ENCODE measurements around the gene CLEC16A.
"Not testable (repeated sequence)": the region's sequence is repeated elsewhere in the genome, so short reads cannot be mapped to it uniquely, and the experiment has no call there.

The CLEC16A gene

GRCh38 chr16:11219178-11219577, 274.8 kb downstream of the CLEC16A start:
- DNase-seq (ENCODE audit: low read depth, low spot score), result no peak
- H3K4me3 ChIP-seq (ENCODE audit: low read depth, low read length), result no peak overlapping the region
- ChIA-PET POLR2A (no interaction called here), CTCF (interaction anchor here (4.7 kb wide), 1 partner anchor 12 kb away, joined by 21 read pairs; no protein-coding TSS in a partner anchor)
- TF ChIP-seq CTCF (IDR thresholded peaks at IDR 0.05; ENCODE audit: insufficient read depth, low read length, missing control alignments), result no peak

GRCh38 chr16:11220507-11220906, 276.1 kb downstream of the CLEC16A start:
- CTCF ChIA-PET, result interaction anchor here (1.2 kb wide), 1 partner anchor 258 kb away, joined by 3 read pairs; no protein-coding TSS in a partner anchor
- H3K4me3 ChIP-seq (ENCODE audit: low read depth, low read length); DNase-seq (ENCODE audit: low read depth, low spot score); POLR2A ChIA-PET: not testable (repeated sequence)

- POLR2A ChIA-PET, result no interaction called here
- no peak overlapping the region for H3K4me3 ChIP-seq (ENCODE audit: low read depth, low read length)
- TF ChIP-seq CTCF (IDR thresholded peaks at IDR 0.05; ENCODE audit: insufficient read depth, low read length, missing control alignments), result no peak
- no peak for DNase-seq (ENCODE audit: low read depth, low spot score)
- CTCF ChIA-PET, result interaction anchor here (0.7 kb wide), 1 partner anchor 12 kb away, joined by 3 read pairs; no protein-coding TSS in a partner anchor
Observed at GRCh38 chr16:11224096-11224893, 279.9 kb downstream of the CLEC16A start.

- no peak for TF ChIP-seq CTCF (IDR thresholded peaks at IDR 0.05; ENCODE audit: insufficient read depth, low read length, missing control alignments)
- H3K4me3 ChIP-seq (ENCODE audit: low read depth, low read length), result no peak overlapping the region
- CTCF ChIA-PET, result interaction anchor here (0.7 kb wide), 1 partner anchor 13 kb away, joined by 3 read pairs; no protein-coding TSS in a partner anchor
- POLR2A ChIA-PET, result no interaction called here
- DNase-seq (ENCODE audit: low read depth, low spot score), result no peak
Observed at GRCh38 chr16:11224894-11225676, 280.7 kb downstream of the CLEC16A start.

- CTCF ChIA-PET, result no interaction called here
- TF ChIP-seq CTCF (IDR thresholded peaks at IDR 0.05; ENCODE audit: insufficient read depth, low read length, missing control alignments), result no peak
- no peak for DNase-seq (ENCODE audit: low read depth, low spot score)
- no peak overlapping the region for H3K4me3 ChIP-seq (ENCODE audit: low read depth, low read length)
- POLR2A ChIA-PET, result no interaction called here
Observed at GRCh38 chr16:11225677-11226549, 281.5 kb downstream of the CLEC16A start.

GRCh38 chr16:11229432-11229831, 285.1 kb downstream of the CLEC16A start:
- POLR2A ChIA-PET, result no interaction called here
- DNase-seq (ENCODE audit: low read depth, low spot score), result no peak
- no peak overlapping the region for H3K4me3 ChIP-seq (ENCODE audit: low read depth, low read length)
- CTCF ChIA-PET, result no interaction called here
- no peak for TF ChIP-seq CTCF (IDR thresholded peaks at IDR 0.05; ENCODE audit: insufficient read depth, low read length, missing control alignments)
